Activated CD8-positive, alpha-beta memory T cell treated with anti-CD3 and anti-CD28 coated beads, Interleukin-2, amount 50 U/mL, for 24 hours (primary cell): ENCODE data around the gene HTATIP2.
A peak's percentile ranks its signal among the peaks of the same experiment; 100 is the strongest.
"Not testable (repeated sequence)": the region's sequence is repeated elsewhere in the genome, so short reads cannot be mapped to it uniquely, and the experiment has no call there.

ENCODE experiments used
- DNase-seq: peaks from one replicate; pipeline ENCODE4 v3.0.0-alpha.2; 2020; ENCODE audit errors: extremely low read depth

Gene HTATIP2

DNA sequence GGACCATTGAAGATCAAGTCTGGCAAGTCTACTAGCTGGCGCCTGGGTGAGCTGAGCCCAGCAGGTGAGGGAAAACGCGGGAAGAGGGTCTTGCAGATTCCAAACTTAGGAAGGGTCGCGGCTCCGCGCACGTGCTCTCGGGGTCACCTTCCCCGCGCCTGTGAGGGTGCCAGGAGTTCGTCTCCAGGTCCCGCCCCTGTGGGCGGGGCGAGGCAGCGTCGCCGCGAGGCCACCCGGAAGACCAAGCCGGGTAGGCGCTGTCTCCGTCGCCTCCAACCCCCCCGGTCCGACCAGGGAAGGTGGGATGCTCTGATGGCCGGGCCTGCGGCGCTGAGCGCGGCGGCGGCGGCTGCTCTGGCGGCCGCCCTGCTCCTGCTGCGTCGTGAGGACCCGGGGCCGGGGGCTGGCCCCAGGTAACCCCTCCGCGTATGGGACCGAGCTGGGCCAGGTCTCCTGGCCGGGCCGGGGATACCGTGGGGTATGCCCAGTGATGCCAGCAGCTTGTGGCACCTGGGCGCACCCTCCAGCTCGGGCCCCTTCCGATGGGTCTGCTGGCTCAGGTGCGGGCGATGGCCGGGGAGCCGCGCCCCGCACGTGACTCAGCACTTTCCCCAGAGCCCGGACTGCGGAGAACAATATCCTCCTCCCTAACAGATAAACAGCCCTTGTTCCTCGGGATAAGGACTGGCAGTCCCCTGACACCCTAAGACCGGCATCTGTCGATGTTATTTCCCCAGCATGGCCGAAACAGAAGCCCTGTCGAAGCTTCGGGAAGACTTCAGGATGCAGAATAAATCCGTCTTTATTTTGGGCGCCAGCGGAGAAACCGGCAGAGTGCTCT, at the start of gene HTATIP2:
Gene HTATIP2, plus strand, starts transcription at position 215 of the 841 bp plus-strand sequence. Its CDS starts 524 bp downstream, at position 739.
- peak; percentile 33 for DNase-seq

DNA sequence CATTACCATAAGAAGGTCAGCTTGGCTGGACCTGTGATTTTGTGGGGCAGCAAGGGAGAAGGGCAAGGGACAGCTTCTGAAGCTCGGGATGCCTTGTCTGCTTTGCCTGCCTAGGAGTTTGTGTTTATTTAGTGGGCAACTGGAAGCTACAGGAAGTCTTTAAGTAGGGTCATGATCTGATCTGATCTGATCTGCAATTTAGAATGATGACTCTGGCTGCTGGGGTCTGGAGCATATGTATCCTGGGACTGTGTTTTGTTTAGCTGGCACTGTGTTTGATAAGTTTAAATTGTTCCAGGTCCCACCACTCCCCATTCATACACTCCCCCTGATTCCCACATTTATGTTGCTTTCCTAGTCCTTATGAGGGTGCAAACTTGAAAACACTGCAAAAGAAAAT, 47.7 kb upstream of the HTATIP2 start:
- no peak for DNase-seq

DNA sequence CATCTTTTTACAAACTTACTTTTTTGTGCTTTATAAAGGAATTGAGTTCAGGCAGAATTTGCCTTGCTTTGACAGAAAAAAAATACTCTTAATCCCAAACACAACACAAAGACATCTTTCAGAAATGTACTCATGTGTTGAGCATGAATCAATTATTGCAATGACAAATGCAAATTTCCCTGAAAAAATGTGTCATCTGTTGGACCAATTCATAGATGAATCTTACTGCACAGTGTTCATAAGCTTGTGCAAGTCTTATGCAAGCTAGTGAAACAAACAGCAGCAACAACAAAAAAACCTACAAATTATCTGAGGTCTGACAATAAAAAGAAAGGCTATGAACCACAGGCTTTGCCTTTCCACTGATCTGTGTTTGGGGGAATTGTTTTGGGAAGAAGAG, 42.3 kb upstream of the HTATIP2 start:
- no peak for DNase-seq

DNA sequence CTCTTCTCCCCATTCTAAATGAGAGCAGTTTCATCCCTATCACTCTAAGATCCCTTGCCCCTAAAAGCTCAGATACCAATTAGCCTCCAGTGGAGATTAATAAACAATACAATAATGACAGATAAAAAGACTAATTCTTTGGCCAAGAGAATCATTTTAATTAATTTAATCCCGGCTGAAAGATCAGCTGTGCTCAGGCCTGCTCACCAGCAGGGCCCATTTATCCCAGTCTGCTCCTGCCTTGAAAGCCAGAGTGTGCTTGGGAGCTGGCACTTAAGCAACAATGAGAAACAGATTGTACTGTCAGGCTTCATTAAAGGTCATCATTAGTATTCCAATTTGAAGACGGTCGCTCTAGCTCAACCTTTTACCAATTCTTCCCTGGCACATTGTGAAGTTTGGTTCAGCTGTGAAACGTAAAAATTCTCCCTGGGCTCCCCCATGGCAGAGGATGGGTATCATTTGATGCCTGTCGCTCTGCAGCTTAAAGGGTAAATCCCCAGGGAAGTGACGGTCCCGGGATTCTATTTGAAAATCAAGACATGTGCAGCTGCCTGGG, 36.1 kb upstream of the HTATIP2 start:
- no peak for DNase-seq

DNA sequence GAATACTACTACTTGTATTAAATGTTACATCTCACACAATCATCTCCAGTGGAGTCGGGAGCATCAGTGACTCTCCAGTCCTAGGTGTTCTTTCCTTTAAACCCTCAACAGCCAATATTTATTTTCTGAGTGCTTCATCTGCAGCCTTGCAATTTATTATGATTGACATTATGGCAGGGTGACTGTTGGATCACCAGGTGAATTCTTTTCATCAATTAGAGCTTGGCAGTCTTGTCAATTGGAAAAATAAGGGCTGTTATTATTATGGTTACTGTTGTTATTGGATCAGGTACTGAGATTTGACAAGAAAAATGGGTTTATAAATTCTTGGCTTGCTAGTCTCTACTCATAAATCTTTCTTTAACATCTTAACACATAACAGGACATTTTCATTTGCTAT, 27.5 kb upstream of the HTATIP2 start:
- no peak for DNase-seq

DNA sequence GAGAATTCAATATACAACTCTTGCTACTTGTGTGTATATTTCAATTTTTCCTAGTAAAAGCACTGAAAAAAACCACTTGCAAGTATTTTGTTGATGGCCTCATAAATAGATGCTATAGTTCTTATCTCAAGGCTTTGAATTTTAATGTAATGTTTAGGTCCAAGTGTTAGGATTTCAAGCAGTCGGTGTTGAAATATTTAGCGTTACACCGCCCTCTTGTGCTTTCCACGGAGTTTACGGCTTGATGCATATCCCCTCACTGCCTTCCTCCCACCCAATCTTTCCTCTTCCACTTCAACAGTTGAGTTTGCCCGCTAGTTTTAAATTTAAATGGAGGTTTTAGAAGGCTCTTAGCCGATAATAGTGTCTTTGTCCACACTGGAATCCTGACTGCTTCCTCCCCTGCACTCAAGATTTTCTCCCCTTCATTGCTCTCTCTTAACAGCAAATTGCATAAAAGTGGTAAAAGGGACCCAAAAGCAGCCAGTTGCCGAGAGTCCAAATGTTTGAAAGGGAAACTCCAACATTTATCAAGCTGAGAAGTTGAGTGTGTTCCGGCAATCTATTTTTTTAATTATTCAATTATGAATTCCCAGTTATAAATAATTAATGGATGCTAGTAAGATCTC, 25.9 kb upstream of the HTATIP2 start:
- no peak for DNase-seq

DNA sequence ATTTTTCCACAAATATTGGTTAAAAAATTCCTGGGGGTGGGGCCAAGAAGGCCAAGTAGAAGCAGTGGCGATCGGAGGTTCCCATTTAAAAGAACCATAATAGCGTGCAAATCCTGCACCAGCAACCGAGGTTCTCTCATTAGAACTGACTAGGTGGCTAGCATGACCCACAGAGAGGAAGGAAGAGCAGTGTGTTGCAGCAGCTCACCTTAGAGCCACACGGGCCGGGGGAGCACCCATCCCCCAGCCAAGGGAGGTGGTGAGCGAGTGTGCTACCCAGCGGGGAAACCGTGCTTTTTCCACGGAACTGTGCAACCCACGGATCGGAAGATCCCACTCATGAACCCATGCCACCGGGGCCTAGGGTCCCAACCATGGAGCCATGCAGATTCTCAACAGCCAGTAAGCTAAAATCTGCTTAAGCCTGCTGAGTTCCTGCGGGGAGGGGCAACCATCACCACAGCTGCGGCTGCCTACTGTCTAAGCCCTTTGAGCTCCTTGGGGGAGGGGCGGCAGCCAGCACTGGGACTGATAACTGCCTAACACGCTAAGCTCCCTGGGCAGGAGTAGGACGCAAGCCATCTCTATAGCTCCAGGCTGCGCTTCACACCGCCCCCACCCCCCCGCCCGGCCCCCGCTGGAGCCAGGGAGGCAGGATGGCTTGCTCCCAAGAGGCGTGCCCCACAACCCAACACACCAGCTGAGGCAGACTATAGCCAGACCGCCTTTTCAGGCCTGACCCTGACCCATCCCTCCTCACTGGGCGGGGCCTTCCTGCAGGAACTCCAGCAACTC, 21.0 kb upstream of the HTATIP2 start:
- DNase-seq, result no peak

DNA sequence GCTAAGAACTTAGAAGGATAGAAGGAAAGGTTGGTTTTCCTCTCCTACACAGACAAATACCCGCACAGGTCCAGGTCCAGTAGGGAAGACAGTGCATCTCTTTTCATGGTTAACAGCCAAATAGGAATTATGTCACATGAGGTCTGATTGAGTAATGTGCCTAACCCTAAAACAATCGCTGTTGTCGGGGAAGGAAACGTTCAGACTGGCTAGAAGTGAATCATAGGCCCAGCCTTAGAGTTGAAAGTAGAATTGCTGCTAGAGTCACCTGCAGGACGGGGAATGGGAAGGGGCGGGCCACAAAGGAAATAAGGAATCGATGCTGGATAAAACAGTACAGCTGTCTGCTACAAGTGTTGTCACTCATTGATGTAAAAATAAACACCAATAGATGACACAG, 12.4 kb upstream of the HTATIP2 start:
- DNase-seq, result no peak

DNA sequence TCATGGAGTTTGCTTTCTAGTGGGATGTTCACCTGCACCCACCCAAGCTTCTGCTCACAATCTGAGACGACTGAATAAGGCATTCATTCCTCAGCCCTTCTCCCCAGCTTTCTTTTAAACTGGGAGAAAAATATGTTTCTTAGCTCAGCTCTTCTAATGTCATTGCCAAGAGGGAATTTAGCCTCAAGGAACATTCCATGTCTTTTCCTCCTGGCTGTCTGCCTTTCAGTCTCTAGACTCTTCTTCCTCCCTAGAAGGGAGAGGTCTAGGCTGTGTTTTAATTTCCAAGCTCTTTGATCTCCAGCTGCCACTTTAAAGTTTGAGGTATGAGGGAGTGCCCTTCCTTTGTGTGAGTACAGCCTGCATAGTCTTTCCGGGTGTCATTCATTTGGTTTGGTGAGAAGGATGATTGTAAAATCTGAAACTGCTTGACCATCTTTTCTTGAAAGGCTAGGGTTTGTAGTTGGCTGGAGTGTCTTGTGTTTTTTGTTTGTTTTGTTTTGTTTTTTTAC, 11.7 kb upstream of the HTATIP2 start:
- DNase-seq, result no peak

DNA sequence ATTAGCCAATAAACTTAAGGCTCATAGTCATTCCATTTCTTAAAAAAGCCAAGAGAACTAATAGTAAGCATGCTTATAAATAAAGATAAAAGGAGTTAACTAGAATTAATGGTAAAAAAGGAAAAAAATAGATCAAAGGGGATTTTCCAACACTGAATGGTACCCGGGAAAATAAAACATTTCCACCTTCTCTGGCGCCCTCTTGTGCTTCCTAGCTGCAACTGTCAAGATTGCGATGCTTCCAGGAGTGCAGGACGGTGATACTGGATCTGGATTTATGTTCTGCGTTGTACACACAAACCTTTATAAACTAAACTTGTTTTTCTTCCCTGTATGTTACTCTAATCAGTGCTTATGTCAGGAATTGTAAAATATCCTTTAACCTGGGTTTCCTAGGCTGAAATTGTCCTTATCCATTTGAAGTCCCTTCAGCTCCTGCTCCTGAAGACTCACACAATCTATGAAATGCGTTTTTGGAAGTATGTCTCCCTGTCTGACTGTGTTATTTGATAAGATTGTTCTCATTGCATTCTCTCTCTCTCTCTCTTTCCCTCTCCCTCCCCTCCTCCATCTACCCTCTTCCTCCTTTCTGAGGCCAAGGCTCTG, 9.6 kb upstream of the HTATIP2 start:
- no peak for DNase-seq

DNA sequence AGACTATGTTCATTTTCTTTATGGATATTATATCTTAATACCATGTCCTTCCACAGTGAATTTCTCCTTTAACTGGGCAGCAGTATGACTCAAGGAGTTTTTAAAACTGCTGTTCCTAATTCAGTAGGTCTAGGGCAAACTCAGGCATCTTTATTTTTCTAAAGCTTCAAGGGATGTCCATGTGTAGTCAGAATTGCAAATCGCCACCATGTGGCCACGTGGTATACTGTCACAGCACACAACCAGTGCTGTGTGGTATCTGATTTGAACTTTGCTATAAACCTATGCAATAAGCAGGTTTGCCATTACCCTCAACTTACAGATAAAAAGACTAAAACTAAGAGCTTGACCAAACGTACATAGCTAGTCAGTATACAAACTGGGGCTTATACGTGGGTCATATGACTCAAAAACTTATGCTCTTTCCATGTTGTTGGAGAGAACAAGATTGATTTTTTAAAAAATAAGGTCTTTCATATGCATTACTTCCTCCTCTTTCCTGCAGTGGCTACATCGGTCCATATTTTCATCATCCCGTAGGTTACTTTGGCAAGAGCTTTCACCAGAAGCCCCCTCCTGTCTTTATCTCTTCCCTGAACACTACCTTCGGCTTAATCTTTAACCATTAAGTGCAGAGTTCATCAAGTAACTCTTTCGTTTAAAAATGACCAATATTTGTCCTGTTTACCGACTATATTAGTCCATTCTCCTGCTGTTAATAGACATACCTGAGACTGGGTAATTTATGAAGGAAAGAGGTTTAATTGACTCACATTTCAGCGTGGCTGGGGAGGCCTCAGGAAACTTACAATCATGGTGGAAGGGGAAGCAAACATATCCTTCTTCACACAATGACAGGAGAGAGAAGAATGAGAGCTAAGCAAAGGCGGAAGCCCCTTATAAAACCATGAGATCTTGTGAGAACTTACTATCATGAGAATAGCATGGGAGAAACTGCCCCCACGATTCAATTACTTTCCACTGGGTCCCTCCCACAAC, 8.0 kb upstream of the HTATIP2 start:
- DNase-seq, result no peak

DNA sequence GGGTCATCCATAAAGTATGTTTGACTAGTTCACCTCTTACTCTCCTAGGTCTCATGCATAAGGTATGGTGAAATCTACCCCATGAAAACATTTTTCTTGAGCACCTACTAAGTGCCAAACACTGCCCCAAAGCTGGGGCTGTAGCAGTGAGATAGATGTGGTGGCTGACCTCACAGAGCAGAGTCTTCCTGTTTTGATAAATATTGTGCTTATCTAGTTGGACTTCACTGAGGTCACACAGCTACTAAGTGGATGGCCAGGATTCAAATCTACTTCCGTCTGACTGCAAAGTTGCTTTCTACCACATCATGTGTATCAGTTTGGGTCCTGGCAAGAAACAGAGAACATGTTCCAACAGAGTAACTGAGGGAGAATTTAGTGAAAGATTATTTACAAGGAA, 6.4 kb upstream of the HTATIP2 start:
- no peak for DNase-seq

DNA sequence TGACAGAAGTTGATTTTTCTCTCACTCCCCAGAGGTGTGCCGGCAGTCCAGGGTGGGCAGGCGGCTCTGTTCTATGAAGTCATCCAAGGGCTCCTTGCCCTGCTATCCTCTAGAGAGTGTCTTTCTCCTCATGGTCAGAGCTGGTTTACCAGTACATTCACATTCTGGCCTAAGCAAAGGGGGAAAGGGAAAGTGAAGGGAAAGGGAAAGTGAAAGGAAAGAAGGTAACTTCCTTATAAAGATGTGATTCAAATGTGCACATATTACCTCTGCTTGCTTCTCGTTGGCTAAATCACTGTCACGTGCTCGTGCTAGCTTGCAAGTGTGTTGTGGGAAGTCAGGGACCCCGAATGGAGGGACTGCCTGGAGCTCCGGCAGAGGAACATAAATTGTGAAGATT, 2.9 kb upstream of the HTATIP2 start:
- DNase-seq, result no peak

DNA sequence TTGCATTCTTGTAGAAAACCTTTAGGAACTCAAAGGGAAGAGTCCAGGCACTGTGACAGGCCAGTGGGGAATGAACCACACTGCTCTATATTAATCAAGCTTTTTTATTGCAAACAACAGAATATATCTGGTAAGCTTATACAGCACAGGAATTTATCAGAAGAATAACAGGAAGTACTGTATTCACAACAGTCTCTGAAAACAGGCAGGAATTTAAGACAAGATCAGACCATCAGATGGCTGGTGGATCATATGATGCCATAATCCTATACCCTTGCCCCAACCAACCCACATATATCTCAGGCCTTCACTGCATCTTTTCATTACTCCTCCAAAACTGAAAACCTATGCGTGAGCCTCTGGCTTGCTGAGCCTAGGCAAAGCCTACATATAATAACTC, 1.0 kb upstream of the HTATIP2 start:
- DNase-seq, result no peak

DNA sequence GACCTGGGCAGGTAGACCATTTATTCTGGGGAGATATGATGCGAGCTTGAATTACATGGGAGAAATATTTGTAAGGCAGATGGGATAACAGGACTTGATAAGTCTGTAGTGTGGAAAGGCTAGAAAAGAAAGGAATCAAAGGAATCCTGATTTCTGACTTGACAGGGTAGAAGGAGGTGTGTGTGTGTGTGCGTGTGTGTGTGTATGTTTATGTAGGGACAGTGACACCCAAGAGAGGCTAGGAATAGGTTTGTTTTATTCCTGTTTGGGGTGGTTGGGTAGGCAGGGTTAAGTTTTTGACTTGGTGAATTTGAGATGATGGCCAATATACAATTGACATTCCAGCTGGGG, 390 bp upstream of the HTATIP2 start:
- DNase-seq, result no peak

DNA sequence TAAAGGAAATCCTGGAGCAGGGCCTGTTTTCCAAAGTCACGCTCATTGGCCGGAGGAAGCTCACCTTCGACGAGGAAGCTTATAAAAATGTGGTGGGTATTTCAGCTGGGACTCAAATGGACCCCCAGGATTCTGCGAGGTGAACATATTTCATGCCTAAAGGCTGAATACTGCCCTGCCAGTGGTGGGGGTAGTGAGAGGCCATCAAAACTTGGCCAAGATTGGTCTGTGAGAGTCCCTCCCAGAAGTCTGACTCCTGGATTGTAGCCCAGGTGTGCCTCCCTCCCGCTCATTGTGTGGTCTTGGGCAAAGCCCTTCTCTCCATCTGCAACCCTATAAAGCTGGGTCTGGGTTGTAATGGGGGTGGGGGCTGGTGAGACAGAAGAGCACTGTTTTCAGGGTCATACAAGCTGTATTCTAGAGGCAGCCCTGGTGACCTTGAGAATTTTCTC, 853 bp downstream of the HTATIP2 start:
- DNase-seq, result no peak

DNA sequence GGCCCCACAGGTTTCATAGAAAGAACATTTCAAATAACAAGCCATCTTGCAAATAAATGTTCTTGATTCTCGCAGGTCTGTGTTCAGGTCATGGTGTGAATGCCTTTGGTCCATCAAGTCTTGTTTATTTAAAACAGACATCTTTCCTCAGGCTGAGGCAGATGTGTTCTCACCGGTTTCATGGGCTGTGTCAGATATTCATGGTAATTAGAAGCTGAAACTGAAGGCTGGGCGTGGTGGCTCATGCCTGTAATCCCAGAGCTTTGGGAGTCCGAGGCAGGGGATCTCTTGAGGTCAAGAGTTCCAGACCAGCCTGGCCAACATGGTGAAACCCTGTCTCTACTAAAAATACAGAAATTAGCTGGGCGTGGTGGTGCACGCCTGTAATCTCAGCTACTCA, 2.0 kb downstream of the HTATIP2 start:
- not testable (repeated sequence) for DNase-seq

DNA sequence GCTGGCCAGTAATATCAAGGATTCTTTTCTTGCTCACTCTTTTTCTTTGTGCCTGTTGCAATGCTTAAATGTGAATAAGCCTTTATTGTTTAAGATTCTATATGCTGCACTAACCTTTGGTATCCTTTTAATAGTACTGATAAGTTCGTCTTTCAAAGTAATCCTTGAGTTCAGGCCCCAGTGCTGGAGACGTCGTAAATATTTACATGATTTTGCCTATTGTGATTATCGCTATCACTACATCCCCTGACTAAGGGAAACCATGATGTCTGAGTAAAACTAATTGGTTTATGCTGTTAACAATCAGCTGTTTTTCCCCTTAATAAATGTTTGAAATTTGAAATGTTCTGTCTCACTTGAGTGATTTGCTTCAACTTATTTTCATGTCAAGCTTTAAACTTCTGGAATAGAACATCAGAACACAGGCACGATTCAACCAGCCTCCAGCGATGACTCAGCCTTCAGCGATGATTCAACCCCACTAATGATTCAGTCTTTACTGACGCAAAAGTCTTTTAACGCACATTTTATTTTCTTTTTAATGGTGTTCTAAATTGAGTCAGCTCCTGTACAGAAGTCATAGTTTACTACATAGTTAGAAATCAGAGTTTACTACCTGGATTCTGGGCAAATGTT, 3.9 kb downstream of the HTATIP2 start:
- DNase-seq, result peak; percentile 44

DNA sequence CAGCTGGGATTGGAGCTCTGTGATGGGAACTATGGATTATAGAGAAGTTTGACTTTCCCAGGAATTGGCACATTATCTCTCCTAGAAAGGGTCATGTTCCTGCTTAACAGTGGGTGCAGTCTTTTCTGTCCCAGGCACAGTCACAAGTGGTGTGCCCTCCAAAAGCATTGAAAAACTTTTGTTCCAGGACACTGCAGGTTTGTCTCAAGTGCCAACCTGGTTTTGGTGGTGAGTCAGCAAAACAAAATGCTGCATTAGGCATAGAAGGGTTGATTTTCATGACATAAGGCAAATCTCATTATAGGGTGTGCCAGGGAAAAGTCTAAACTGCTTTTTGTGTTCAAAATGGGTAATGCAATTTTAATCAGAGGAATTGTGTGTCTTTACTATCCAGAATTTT, 4.9 kb downstream of the HTATIP2 start:
- no peak for DNase-seq

DNA sequence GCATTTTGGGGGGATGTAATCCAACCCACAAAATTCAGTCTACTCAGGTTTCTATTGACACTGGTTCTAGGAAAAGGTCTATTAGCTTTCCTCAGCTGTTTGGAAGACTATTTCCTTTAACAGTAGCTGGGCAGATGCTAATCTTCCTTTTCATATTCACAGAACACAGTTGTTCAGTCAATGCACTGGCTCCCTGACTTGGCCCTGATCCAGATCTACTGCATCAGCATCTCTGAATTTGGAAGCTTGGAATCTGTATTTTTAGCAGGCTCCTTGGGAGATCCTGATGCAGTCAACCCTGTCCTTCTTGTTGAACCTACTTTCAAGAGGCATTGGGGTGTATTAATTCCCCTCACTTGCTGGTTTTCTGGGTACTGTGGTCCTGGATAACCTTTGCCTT, 6.3 kb downstream of the HTATIP2 start:
- DNase-seq, result no peak
